H9 (cell line): ENCODE results near the gene CEP85L. TPM values are rescaled to one million over a fixed set of nuclear protein-coding genes. Genes with fewer than 3 reads are reported as not detected.

Experiments
- DNase-seq: peaks from one replicate; pipeline ENCODE4 v3.0.0-alpha.2; 2017
- H2AFZ ChIP-seq: one replicate; pipeline ENCODE4 v1.6.1; 2013; ENCODE audit warnings: mild to moderate bottlenecking, low read length, control low read depth, moderate library complexity
- H2AK5ac ChIP-seq: 2 replicates; pipeline ENCODE4 v1.6.1; 2013; ENCODE audit warnings: low read length, control low read depth, mixed read lengths; ENCODE audit not compliant: insufficient read length
- H2BK120ac ChIP-seq: one replicate; pipeline ENCODE4 v1.6.1; 2013; ENCODE audit warnings: low read depth, mild to moderate bottlenecking, low read length, control low read depth, inconsistent platforms; ENCODE audit not compliant: poor library complexity, severe bottlenecking
- H2BK12ac ChIP-seq: 2 replicates; pipeline ENCODE4 v1.6.1; 2013; ENCODE audit warnings: low read length, control low read depth, mixed read lengths, low read depth; ENCODE audit not compliant: insufficient read length
- H2BK15ac ChIP-seq: 2 replicates; pipeline ENCODE4 v1.6.1; 2013; ENCODE audit warnings: low read depth, low read length, control low read depth
- H2BK20ac ChIP-seq: one replicate; pipeline ENCODE4 v1.6.1; 2013; ENCODE audit warnings: low read depth, mild to moderate bottlenecking, low read length, control low read depth, inconsistent platforms; ENCODE audit not compliant: poor library complexity, severe bottlenecking
- H2BK5ac ChIP-seq: 2 replicates; pipeline ENCODE4 v1.6.1; 2013; ENCODE audit warnings: low read length, control low read depth, mixed read lengths; ENCODE audit not compliant: insufficient read length
- H3K14ac ChIP-seq: 2 replicates; pipeline ENCODE4 v1.6.1; 2013; ENCODE audit warnings: low read length, control low read depth; ENCODE audit not compliant: insufficient read depth
- H3K18ac ChIP-seq: 2 replicates; pipeline ENCODE4 v1.6.1; 2013; ENCODE audit warnings: low read depth, mild to moderate bottlenecking, mixed read lengths, low read length, control low read depth; ENCODE audit not compliant: insufficient read length
- H3K23ac ChIP-seq: 2 replicates; pipeline ENCODE4 v1.6.1; 2013; ENCODE audit warnings: low read length, control low read depth, mixed read lengths, low read depth; ENCODE audit not compliant: insufficient read length
- H3K23me2 ChIP-seq: 2 replicates; pipeline ENCODE4 v1.6.1; 2013; ENCODE audit warnings: low read depth, mild to moderate bottlenecking, mixed read lengths, low read length, control low read depth; ENCODE audit not compliant: insufficient read length, poor library complexity, severe bottlenecking
- H3K27ac ChIP-seq: 2 replicates; pipeline ENCODE4 v1.5.1; 2013; ENCODE audit warnings: low read length, control low read depth, mixed read lengths, low read depth; ENCODE audit not compliant: insufficient read length
- H3K27me3 ChIP-seq: 2 replicates; pipeline ENCODE4 v1.6.1; 2013; ENCODE audit warnings: low read length, control low read depth, inconsistent platforms; ENCODE audit not compliant: insufficient read depth
- H3K4ac ChIP-seq: 2 replicates; pipeline ENCODE4 v1.6.1; 2013; ENCODE audit warnings: low read depth, mild to moderate bottlenecking, control low read depth, inconsistent platforms, low read length, moderate library complexity
- H3K4me1 ChIP-seq: 2 replicates; pipeline ENCODE4 v1.6.1; 2013; ENCODE audit warnings: low read length, control low read depth, inconsistent platforms; ENCODE audit not compliant: insufficient read depth
- H3K4me2 ChIP-seq: 2 replicates; pipeline ENCODE4 v1.6.1; 2013; ENCODE audit warnings: low read length, control low read depth, mixed read lengths; ENCODE audit not compliant: insufficient read length, insufficient read depth
- H3K56ac ChIP-seq: 2 replicates; pipeline ENCODE4 v1.6.1; 2013; ENCODE audit warnings: low read depth, mild to moderate bottlenecking, mixed read lengths, low read length, control low read depth; ENCODE audit not compliant: insufficient read length
- H3K79me1 ChIP-seq: 2 replicates; pipeline ENCODE4 v1.6.1; 2013; ENCODE audit warnings: low read depth, mild to moderate bottlenecking, moderate library complexity, low read length, control low read depth, inconsistent platforms; ENCODE audit not compliant: insufficient read depth, poor library complexity, severe bottlenecking
- H3K79me2 ChIP-seq: 2 replicates; pipeline ENCODE4 v1.6.1; 2013; ENCODE audit warnings: low read length, control low read depth, inconsistent platforms; ENCODE audit not compliant: insufficient read depth
- H3K9ac ChIP-seq: 2 replicates; pipeline ENCODE4 v1.6.1; 2013; ENCODE audit warnings: low read length, control low read depth, mixed read lengths; ENCODE audit not compliant: insufficient read length; ENCODE audit errors: extremely low read depth
- H3K9me3 ChIP-seq: one replicate; pipeline ENCODE4 v1.6.1; 2013; ENCODE audit warnings: low read depth, low read length, inconsistent platforms; ENCODE audit not compliant: control insufficient read depth
- H3T11ph ChIP-seq: one replicate; pipeline ENCODE4 v1.6.1; 2013; ENCODE audit warnings: mild to moderate bottlenecking, low read length, control low read depth, inconsistent platforms
- H4K20me1 ChIP-seq: one replicate; pipeline ENCODE4 v1.6.1; 2013; ENCODE audit not compliant: control insufficient read depth, insufficient read length, insufficient read depth
- H4K5ac ChIP-seq: 2 replicates; pipeline ENCODE4 v1.6.1; 2013; ENCODE audit warnings: low read depth, mild to moderate bottlenecking, mixed read lengths, low read length, control low read depth; ENCODE audit not compliant: insufficient read length
- H4K8ac ChIP-seq: replicated peaks from 2 replicates; pipeline ENCODE4 v1.6.1; 2013; ENCODE audit warnings: low read length, control low read depth, mixed read lengths, low read depth; ENCODE audit not compliant: insufficient read length
- H4K91ac ChIP-seq: 2 replicates; pipeline ENCODE4 v1.6.1; 2013; ENCODE audit warnings: low read depth, mild to moderate bottlenecking, moderate library complexity, mixed read lengths, low read length, control low read depth; ENCODE audit not compliant: insufficient read length
- H3K27ac Mint-ChIP-seq, 3 experiments: 2 replicates in 2 of 3; 3 replicates in 1 of 3; pipeline ENCODE4 v1.8.0; 2020 to 2021; ENCODE audit warnings: mixed read lengths in 3 of 3, mild to moderate bottlenecking in 1 of 3, moderate library complexity in 1 of 3
- H3K27me3 Mint-ChIP-seq: 2 replicates; pipeline ENCODE4 v1.8.0; 2021; ENCODE audit warnings: low read depth, mild to moderate bottlenecking, moderate library complexity, mixed read lengths
- H3K36me3 Mint-ChIP-seq, 3 experiments: 2 replicates in 2 of 3; 3 replicates in 1 of 3; pipeline ENCODE4 v1.8.0; 2020 to 2021; ENCODE audit warnings: low read depth in 3 of 3, mixed read lengths in 3 of 3; ENCODE audit not compliant: insufficient read depth in 1 of 3
- H3K4me1 Mint-ChIP-seq, 2 experiments: 2 replicates each; pipeline ENCODE4 v1.8.0; 2020; ENCODE audit warnings: mixed read lengths in 2 of 2
- H3K4me3 Mint-ChIP-seq, 2 experiments: 2 replicates in 1 of 2; 3 replicates in 1 of 2; pipeline ENCODE4 v1.8.0; 2020 to 2021; ENCODE audit warnings: mild to moderate bottlenecking in 2 of 2, mixed read lengths in 2 of 2, moderate library complexity in 1 of 2
- H3K9me3 Mint-ChIP-seq, 2 experiments: 2 replicates in 1 of 2; 3 replicates in 1 of 2; pipeline ENCODE4 v1.8.0; 2020; ENCODE audit warnings: mild to moderate bottlenecking in 2 of 2, mixed read lengths in 2 of 2, moderate library complexity in 1 of 2
- WGBS: extraction: QIAGEN DNeasy Blood & Tissue Kit; methylation state at CpG from one replicate; pipeline ENCODE4 v1.1.7; 2013; ENCODE audit warnings: missing lambda C conversion rate, low lambda C conversion rate, mixed read lengths; ENCODE audit not compliant: insufficient read length; ENCODE audit errors: extremely low coverage; 5-methylcytosine and 5-hydroxymethylcytosine counted together
- total RNA-seq: library from RNA; stranded (reverse); gene quantifications from 2 replicates; pipeline ENCODE4 v1.2.1, GENCODE V29; 2021
- TF ChIP-seq, protein P1 (sequence below): fragments of 200-600 bp; sonication (generic); conservative IDR thresholded peaks from 3 replicates; pipeline ENCODE4 v1.8.0; 2021; ENCODE audit warnings: antibody characterized with exemption, mild to moderate bottlenecking

The CEP85L gene
- total RNA-seq, 1 experiment from 2014 or later = 3.8 TPM

DNA sequence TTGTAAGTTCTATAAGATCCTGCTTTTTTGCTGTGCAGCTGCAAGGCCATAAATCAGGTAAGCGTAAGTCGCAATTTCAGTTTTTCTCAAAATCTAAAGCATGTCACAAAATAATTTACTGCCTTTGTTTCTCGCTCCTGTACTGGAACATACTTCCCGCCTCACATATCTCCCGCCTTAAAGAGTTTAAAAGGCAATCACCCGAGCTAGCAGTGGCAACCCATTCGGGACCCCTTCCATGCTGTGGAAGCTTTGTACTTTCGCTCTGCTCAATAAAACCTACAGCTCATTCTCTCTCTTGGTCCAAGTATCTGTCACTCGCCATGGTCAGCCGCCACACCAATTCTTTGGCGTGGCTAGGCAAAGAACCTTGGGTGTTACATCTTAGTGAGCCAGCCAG, 34.0 kb downstream of the CEP85L start:
- Histone ChIP-seq H4K20me1 (no peaks in the 10 kb centered on the region), H2AFZ (no peak overlapping the region), H3K27ac (no peak overlapping the region), H3T11ph (no peak overlapping the region), H3K56ac (no peak overlapping the region), H4K91ac (no peak overlapping the region), H3K79me2 (0 out of 2 replicates have a peak, but pooled peaks cover 1% of the 10 kb centered on the region), H3K4me1 (no peaks in the 10 kb centered on the region), H2BK5ac (no peak overlapping the region), H2BK12ac (no peak overlapping the region), H3K9me3 (no peaks in the 10 kb centered on the region), H3K14ac (no peak overlapping the region), H4K8ac (no peak overlapping the region), H2AK5ac (no peak overlapping the region), H3K27me3 (no peaks in the 10 kb centered on the region), H3K23me2 (no peaks in the 10 kb centered on the region), H3K18ac (no peak overlapping the region), H3K79me1 (peaks cover 4% of the 10 kb centered on the region), H3K4me2 (no peak overlapping the region), H3K23ac (no peak overlapping the region), H2BK15ac (no peak overlapping the region), H4K5ac (no peak overlapping the region), H2BK20ac (no peak overlapping the region), H3K9ac (no peak overlapping the region), H2BK120ac (no peak overlapping the region), H3K4ac (no peak overlapping the region)
- H3K36me3 Mint-ChIP-seq = peaks cover 0 to 4% (median 0%) of the 10 kb centered on the region in 3 experiments; a peak in 3 of 7 replicates
- H3K4me3 Mint-ChIP-seq = no peak overlapping the region
- DNase-seq = no peak
- no CpG with 5 or more reads among the region's 11 CpGs for WGBS
- TF ChIP-seq, protein P1, sequence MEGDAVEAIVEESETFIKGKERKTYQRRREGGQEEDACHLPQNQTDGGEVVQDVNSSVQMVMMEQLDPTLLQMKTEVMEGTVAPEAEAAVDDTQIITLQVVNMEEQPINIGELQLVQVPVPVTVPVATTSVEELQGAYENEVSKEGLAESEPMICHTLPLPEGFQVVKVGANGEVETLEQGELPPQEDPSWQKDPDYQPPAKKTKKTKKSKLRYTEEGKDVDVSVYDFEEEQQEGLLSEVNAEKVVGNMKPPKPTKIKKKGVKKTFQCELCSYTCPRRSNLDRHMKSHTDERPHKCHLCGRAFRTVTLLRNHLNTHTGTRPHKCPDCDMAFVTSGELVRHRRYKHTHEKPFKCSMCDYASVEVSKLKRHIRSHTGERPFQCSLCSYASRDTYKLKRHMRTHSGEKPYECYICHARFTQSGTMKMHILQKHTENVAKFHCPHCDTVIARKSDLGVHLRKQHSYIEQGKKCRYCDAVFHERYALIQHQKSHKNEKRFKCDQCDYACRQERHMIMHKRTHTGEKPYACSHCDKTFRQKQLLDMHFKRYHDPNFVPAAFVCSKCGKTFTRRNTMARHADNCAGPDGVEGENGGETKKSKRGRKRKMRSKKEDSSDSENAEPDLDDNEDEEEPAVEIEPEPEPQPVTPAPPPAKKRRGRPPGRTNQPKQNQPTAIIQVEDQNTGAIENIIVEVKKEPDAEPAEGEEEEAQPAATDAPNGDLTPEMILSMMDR = no peak
- H3K27ac Mint-ChIP-seq = no peak overlapping the region; a peak in 1 of 7 replicates
- peaks cover 2 to 3% of the 10 kb centered on the region in 2 experiments; a peak in 1 of 4 replicates for H3K4me1 Mint-ChIP-seq
- H3K9me3 Mint-ChIP-seq = peaks cover 2 to 6% of the 10 kb centered on the region in 2 experiments; a peak in 3 of 5 replicates
- no peaks in the 10 kb centered on the region for H3K27me3 Mint-ChIP-seq
